GM18870 (cell line): ENCODE measurements around the gene BRD3.

ENCODE experiments used
- ATAC-seq: cut with Tn5 transposase; IDR thresholded peaks from one replicate; pipeline ENCODE4 v1.9.1; 2021; ENCODE audit warnings: moderate library complexity; ENCODE audit not compliant: unreplicated experiment

The BRD3 gene

GRCh38 chr9:134040176-134040565 lies 27.7 kb downstream of the BRD3 start:
- no peak for ATAC-seq

DNA sequence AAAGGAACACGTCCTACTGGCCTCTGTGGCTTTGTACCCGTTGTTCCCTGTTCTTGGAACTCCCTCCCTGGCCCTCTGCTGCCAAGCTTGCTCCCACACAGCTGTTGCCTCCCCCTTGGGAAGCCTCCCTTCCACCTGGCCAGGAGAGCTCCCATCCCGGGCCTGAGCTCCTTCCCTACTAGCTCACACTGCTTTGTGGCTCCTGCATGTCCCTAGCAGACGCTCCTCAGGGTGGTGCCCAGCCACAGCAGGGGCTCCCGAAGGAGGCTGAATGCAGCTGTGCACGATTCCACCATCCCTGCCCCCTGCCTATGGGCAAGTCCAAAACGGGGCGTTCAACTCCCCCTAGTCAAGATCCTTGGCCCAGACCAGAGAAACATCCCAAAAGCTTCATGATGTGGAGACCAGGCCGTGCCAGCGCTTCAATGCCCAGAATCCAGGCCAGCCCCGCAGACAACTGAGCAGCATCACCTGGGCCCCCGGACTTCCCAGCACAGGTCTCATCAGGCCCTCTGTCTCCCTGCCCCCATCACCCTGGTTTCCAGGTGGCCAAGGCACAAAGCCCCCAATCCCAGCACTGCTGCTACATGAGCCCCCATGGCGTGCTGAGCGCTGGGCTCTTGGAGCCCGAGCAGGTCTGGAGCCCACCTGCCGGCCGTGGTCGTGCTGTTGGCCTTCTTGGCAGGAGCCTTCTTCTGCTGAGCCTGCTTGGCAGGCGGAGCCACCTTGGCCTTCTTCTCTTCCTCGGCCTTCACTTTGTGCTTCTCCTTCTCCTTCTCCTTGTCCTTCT lies 28.2 kb downstream of the BRD3 start:
- ATAC-seq, result no peak

DNA sequence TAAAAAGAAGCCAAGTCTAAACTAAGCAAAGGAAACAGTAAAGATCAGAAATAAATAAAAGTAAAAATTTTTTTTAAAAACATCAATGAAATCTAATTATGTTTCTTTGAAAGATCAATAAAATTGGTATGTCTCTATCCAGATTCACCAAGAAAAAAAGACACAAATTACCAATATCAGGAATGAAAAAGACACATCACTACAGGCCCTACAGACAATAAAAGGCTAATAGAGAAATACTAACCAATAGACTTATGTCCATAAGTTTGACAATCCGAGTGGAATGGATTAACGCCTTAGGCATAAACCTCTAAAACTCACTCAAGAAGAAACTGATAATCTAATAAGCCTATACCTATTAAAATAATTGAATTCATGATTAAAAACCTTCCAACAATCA lies 30.2 kb downstream of the BRD3 start:
- no peak for ATAC-seq

DNA sequence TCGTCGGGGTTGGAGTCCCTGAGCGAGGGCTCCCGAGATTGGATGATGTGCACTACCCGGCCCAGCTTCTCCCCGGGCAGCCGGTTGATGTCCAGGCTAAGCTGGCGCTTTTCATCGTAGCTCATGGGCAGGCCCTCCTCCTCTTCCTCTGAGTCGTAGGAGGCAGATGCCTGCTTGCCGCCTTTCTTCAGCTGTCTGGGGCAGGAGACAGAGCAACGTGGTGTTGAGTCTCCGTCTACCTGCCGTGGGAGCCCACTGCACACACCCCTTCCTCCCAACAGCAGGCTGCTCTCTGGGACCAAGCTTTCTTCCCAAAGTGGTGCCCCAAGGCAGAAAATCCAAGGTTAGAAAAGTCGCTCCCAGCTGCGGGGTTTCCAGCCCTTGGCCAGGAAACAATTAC lies 31.7 kb downstream of the BRD3 start:
- ATAC-seq, result no peak

DNA sequence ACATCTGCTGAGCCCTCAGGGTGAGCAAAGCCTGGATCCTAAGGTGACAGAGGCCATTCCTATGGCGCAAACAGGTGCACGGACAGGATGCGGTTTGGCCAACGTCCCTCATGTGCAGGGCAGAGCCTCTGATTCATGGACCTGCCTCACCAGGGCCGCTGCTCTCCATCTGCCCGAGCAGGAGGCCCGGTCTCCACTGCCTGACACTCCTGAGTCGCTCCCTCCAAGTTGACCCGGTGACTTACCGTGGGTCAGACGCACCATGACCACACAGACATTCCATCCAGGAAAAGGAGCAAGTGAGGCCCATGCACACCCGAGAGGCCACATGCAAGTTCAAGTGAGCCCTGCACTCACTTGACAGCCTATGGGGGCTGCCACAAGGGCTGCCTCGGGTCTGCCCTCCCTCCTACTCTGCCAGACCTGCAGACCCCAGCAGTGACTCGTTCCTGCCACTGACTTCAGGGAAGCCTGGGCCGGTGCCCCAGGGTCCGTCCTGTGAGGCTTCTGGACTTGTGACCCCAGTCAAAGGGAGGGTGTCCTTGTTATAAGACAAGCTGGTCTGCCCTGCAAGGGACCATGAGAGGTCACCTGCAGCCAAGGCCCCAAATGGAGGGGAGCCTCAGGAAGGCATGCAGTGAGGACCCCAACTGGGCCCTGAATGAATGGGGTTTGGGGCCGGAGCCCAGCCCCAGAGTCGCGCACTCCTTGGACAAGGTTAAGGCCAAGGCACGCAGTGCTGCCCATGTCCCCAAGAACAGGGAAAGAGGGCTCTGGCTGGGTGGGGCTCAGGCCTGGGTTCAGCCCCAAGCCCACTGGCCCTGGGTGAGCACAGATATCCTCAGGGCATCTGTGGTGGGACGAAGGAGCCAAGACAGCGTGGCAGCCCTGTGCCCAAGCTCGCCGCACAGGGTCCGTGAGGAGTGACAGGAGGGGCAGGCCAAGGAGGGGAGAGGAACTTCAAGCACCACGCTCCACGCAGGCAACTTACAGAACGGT lies 32.5 kb downstream of the BRD3 start:
- ATAC-seq, result no peak

DNA sequence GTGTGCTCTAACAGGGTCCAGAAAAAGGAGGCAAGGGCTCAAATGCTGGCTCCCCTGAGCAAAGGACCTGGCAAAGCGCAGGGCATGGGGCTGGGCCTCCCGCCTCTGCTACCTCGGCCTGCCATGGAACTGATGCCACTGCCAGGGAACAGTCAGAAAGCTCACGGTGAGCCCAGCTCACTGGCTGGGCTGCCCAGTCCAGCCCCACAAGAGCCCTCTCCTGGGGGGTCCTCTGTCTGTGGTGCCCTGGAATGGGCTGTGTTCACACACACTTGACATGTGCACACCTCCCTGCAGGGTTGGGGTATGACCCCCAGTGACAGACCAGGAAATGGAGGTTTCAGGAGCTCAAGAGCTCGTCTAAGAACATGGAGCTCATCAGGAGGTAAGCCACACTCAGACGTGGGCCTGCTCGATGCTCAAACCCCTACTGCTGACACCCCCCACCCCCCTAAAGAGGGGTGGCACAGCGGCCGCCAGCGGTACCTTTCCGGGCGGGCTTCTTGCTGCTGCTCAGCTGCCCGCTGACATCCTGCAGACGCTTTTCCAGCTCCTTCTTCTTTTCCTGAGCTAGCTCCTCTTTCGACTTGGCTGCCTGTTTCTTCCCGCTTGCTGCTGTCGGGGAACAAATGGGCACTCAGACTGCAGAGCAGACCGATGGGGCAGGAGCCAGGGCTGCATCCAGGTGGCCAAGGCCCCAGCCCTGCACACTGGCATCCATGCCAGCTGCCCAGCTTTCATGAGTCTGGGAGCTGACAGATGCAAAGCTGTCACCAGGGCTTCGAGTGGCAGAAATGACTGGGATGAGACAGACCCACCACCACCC lies 33.4 kb downstream of the BRD3 start:
- ATAC-seq, result no peak

- no peak for ATAC-seq
Measured at GRCh38 chr9:134033516-134034214, 34.2 kb downstream of the BRD3 start.

- ATAC-seq, result no peak
Measured at GRCh38 chr9:134032456-134033222, 35.2 kb downstream of the BRD3 start.

GRCh38 chr9:134031783-134032182 lies 36.0 kb downstream of the BRD3 start:
- ATAC-seq, result no peak

GRCh38 chr9:134030821-134031470 lies 36.9 kb downstream of the BRD3 start:
- no peak for ATAC-seq

DNA sequence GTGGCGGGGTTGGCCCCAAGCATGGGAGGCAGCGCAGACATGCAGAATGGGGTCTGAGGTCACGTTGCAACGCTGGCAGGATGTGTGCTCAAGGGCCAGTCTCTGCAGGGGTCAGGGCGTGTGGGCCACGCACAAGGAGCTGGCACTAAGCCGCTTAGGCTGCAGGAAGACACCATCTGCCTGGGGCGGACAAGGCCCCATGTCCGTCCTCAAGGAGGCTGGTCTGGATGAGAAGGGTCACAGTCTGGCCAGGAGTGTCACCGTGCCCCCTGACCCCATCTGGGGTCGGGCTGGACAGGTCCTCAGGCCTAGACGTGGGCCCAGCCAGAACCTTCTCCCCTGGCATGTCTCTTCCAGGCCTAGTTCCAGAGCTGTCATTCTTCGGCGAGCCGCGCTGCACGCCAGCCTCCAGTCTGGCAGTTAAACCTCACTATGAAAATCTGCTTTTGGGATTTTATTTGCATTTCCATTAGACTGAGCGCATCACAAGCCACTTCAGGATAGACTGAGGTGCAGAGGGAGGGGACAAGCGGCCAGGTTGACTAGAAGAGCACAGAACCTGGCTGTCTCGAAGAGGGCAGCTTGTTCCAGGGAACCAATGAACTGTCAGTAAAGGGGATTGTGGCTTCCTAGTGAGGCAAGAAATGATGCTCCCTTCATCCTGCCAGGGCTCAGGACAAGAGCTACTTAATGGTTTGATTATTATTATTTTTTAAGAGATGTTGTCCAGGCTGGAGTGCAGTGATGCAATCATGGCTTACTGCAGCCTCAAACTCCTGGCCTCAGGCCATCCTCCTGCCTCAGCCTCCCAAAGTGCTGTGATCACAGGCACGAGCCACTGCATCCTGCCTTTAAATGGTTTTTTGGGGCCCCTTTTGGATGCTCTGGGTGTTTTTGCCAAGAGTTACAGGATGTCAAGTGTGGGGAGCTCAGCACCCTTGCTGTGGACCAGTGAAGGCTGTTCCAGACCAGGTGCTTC lies 38.3 kb downstream of the BRD3 start:
- no peak for ATAC-seq

DNA sequence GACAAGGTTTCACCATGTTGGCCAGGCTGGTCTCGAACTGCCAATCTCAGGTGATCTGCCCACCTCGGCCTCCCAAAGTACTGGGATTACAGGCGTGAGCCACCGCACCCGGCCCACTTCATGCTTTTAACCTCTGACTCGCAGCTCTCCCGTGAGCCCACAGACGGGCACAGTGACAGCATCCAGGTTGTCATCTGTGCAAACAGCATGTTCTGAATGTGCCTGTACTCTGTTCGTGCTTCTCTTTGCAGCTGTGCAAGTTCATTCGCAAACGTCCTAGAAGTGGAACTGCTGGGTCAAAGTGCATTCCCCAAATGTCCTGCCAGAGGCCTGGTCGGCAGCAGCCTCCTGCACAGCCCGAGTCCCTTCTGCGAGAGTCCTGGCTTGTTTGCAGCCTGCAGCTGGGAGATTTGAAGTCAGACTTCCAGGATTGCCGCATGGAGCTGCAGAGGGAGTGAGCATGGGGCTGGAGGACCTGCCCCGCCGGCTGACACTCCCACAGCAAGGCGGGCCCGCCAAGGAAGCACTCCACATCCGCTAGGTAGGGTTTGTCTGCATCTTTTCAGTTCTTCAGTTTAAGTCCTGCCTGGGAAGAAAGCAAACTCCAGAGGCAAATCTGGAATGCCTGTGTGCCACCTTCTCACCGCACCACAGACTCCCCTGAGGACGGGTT lies 39.1 kb downstream of the BRD3 start:
- no peak for ATAC-seq

DNA sequence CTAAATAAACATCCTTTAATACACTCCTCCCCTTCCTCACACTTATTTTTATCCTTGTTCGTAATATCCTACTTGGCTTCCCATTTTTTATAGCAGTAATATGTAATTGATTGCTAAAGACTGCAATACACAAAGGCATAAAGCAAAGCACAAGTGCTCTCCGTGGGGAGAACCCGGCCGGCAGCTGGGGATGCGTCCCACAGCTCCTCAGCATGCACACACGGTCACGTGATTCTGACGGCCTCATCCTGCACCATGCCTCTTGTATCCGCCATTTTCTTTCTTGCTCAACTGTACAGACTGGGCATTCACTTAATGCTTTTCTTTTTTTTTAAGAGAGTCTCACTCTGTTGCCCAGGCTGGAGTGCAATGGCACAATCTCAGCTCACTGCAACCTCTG lies 39.8 kb downstream of the BRD3 start:
- ATAC-seq, result no peak

DNA sequence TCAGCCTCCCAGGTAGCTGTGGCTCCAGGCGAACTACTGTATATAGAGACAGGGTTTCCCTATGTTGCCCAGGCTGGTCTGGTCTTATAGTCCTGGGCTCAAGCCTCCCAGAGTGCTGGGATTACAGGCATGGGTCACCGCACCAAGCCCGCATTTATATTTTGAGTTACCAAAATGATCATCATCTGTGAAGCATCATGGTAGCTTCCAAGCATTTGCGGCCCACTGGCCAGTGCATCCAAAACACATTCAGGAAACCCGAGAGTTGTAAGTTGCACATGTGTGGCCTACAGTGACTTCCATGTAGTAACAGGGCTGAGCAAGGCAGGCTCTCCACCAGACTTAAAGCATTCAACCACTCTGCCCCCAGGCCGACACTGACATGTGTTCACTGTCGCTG lies 40.3 kb downstream of the BRD3 start:
- ATAC-seq, result no peak

DNA sequence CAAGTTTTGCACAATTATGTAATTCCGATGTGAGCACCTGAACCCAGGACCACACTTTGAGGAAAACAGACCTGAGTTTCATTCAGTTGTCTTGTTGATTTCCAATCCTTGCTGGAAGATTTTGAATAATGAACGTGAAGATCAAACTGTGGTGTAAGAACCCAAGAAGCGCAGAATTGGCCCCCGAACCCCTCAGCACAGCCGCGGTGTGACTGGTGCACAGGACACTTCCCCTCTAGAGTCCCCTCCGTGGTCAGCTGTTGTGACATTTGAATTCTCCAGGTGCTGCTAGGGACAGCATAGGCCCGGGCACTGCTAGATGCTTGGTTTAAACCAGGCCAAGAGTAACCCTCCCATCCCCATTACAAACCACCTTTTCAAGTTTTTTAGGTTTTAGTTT lies 40.8 kb downstream of the BRD3 start:
- ATAC-seq, result no peak

- ATAC-seq, result no peak
Measured at GRCh38 chr9:134026581-134026980, 41.2 kb downstream of the BRD3 start.
